ENCODE results near the gene AOC2. TPM values are rescaled to one million over a fixed set of nuclear protein-coding genes. Genes with fewer than 3 reads are reported as not detected.

Gene AOC2
- total RNA-seq, 1 experiment from 2014 or later, result 1.4 TPM

GRCh38 chr17:42827472-42827871 lies 16.9 kb upstream of the AOC2 start:
- Histone ChIP-seq H3K9me3 (ENCODE audit: low read length) (no peaks in the 10 kb centered on the region), H3K27me3 (ENCODE audit: low read length) (no peaks in the 10 kb centered on the region), H3K9me2 (replicated peaks; ENCODE audit: low read length) (no peaks in the 10 kb centered on the region), H3K9ac (ENCODE audit: low read length) (no peak overlapping the region), H3K4me1 (ENCODE audit: insufficient read depth, low read length) (peaks cover 5% of the 10 kb centered on the region), H3K36me3 (ENCODE audit: low read depth, low read length) (no peaks in the 10 kb centered on the region), H3K27ac (ENCODE audit: low read length) (no peak overlapping the region), H2AFZ (ENCODE audit: low read length) (no peak overlapping the region), H3F3A (ENCODE audit: low read length, unreplicated experiment) (no peaks in the 10 kb centered on the region), H3K79me2 (ENCODE audit: low read length) (peaks cover 21% of the 10 kb centered on the region), H4K20me1 (ENCODE audit: low read length) (no peaks in the 10 kb centered on the region), H3K4me3 (ENCODE audit: low read length) (no peak overlapping the region), H3K4me2 (ENCODE audit: low read length) (no peak overlapping the region)
- intact Hi-C loops (cut with micrococcal nuclease), result no loop called here
- POLR2A ChIA-PET (ENCODE audit: unreplicated experiment), result no interaction called here
- BruUV-seq (replicated peaks), result no TSS peak
- TF ChIP-seq EZH2 (IDR thresholded peaks at IDR 0.05; ENCODE audit: low read length, unreplicated experiment), result no peak
- no peak for TF ChIP-seq EZH2phosphoT487 (IDR thresholded peaks at IDR 0.05; ENCODE audit: borderline replicate concordance, low read length)
- TF ChIP-seq CTCF (conservative IDR thresholded peaks at IDR 0.05; ENCODE audit: low read depth, low read length), result no peak
- no peak for ATAC-seq
- CTCF ChIA-PET, result no interaction called here
- DNase-seq, result no peak

- H3K27ac ChIP-seq (ENCODE audit: low read length), result no peak overlapping the region
- no peaks in the 10 kb centered on the region for H3K9me3 ChIP-seq (ENCODE audit: low read length)
- BruUV-seq (replicated peaks), result no TSS peak
- DNase-seq (no peak), ATAC-seq (no peak)
- H3K4me2 ChIP-seq (ENCODE audit: low read length), result no peak overlapping the region
- no peak for TF ChIP-seq CTCF (conservative IDR thresholded peaks at IDR 0.05; ENCODE audit: low read depth, low read length)
- TF ChIP-seq EZH2 (IDR thresholded peaks at IDR 0.05; ENCODE audit: low read length, unreplicated experiment), result no peak
- no peak for TF ChIP-seq EZH2phosphoT487 (IDR thresholded peaks at IDR 0.05; ENCODE audit: borderline replicate concordance, low read length)
- no peaks in the 10 kb centered on the region for H3K9me2 ChIP-seq (replicated peaks; ENCODE audit: low read length)
- no peak overlapping the region for H3K9ac ChIP-seq (ENCODE audit: low read length)
- peaks cover 39% of the 10 kb centered on the region for H3K79me2 ChIP-seq (ENCODE audit: low read length)
- H3K36me3 ChIP-seq (ENCODE audit: low read depth, low read length), result peaks cover 2% of the 10 kb centered on the region; the same call in 1 of the 2 replicates
- H3K27me3 ChIP-seq (ENCODE audit: low read length), result no peaks in the 10 kb centered on the region
- no peak overlapping the region for H3K4me3 ChIP-seq (ENCODE audit: low read length)
- H4K20me1 ChIP-seq (ENCODE audit: low read length), result no peaks in the 10 kb centered on the region
- intact Hi-C loops (cut with micrococcal nuclease), result no loop called here
- ChIA-PET CTCF (no interaction called here), POLR2A (ENCODE audit: unreplicated experiment) (no interaction called here)
- no peaks in the 10 kb centered on the region for H3F3A ChIP-seq (ENCODE audit: low read length, unreplicated experiment)
- peaks cover 12% of the 10 kb centered on the region for H3K4me1 ChIP-seq (ENCODE audit: insufficient read depth, low read length)
- no peak overlapping the region for H2AFZ ChIP-seq (ENCODE audit: low read length)
Measured at GRCh38 chr17:42830971-42831370, 13.4 kb upstream of the AOC2 start.

- Histone ChIP-seq H3K9me2 (replicated peaks; ENCODE audit: low read length) (no peaks in the 10 kb centered on the region), H3K4me2 (ENCODE audit: low read length) (peak overlapping the region; percentile 92), H3F3A (ENCODE audit: low read length, unreplicated experiment) (no peaks in the 10 kb centered on the region), H3K9ac (ENCODE audit: low read length) (peak overlapping the region; percentile 99), H3K36me3 (ENCODE audit: low read depth, low read length) (peaks cover 4% of the 10 kb centered on the region), H4K20me1 (ENCODE audit: low read length) (no peaks in the 10 kb centered on the region), H3K79me2 (ENCODE audit: low read length) (peaks cover 45% of the 10 kb centered on the region), H3K27me3 (ENCODE audit: low read length) (no peaks in the 10 kb centered on the region), H3K4me3 (ENCODE audit: low read length) (peak overlapping the region; percentile 96), H3K27ac (ENCODE audit: low read length) (peak overlapping the region; percentile 75), H2AFZ (ENCODE audit: low read length) (peak overlapping the region; percentile 89), H3K9me3 (ENCODE audit: low read length) (no peaks in the 10 kb centered on the region), H3K4me1 (ENCODE audit: insufficient read depth, low read length) (peaks cover 12% of the 10 kb centered on the region)
- intact Hi-C loops (cut with micrococcal nuclease), result no loop called here
- BruUV-seq (replicated peaks), result no TSS peak
- TF ChIP-seq EZH2phosphoT487 (IDR thresholded peaks at IDR 0.05; ENCODE audit: borderline replicate concordance, low read length), result no peak
- no peak for TF ChIP-seq CTCF (conservative IDR thresholded peaks at IDR 0.05; ENCODE audit: low read depth, low read length)
- TF ChIP-seq EZH2 (IDR thresholded peaks at IDR 0.05; ENCODE audit: low read length, unreplicated experiment), result no peak
- CTCF ChIA-PET, result interaction anchor here (0.6 kb wide), 1 partner anchor 530 kb away, joined by 3 read pairs; no protein-coding TSS in a partner anchor
- peak; percentile 24 for ATAC-seq
- DNase-seq, result peak; percentile 27
- POLR2A ChIA-PET (ENCODE audit: unreplicated experiment), result interaction anchor here (0.5 kb wide), 1 partner anchor 228 kb away, joined by 8 read pairs; no protein-coding TSS in a partner anchor
Measured at GRCh38 chr17:42832213-42832933, 12.0 kb upstream of the AOC2 start.
